Sigmoid colon (tissue), 4 donors: ENCODE data around the gene ATP10A.

ENCODE experiments used
- CTCF ChIP-seq, 4 experiments: fragments of 450-650 bp in 3 of 4; fragments of 200-600 bp in 1 of 4; IDR thresholded peaks; one replicate each; pipeline ENCODE4 v1.5.1; 2016 to 2019; ENCODE audit warnings: antibody characterized with exemption in 4 of 4, mild to moderate bottlenecking in 3 of 4, moderate library complexity in 2 of 4
- POLR2A ChIP-seq, 2 donors: fragments of 450-650 bp; IDR thresholded peaks; one replicate each; pipeline ENCODE4 v1.6.1; 2016; ENCODE audit warnings: antibody characterized with exemption in 2 of 2, mild to moderate bottlenecking in 2 of 2, moderate library complexity in 2 of 2
- POLR2AphosphoS5 ChIP-seq, 4 donors: sonication (generic); formaldehyde crosslinking; IDR thresholded peaks; one replicate each; pipeline ENCODE4 v1.6.1; 2017; ENCODE audit warnings: antibody characterized with exemption in 4 of 4

- TF ChIP-seq CTCF (IDR thresholded peaks at IDR 0.05) (no peak), POLR2A (IDR thresholded peaks at IDR 0.05) (no peak), POLR2AphosphoS5 (IDR thresholded peaks at IDR 0.05) (peak in 3 of 4 donors; percentile 14 to 37 (median 26))
Observed at GRCh38 chr15:25789211-25789610, 73.9 kb downstream of the ATP10A start.
